ENCODE data around the gene TMEM182. TPM values are rescaled to one million over a fixed set of nuclear protein-coding genes. Genes with fewer than 3 reads are reported as not detected.

Gene TMEM182
- total RNA-seq (2014; rRNA removed; shearing (Covaris generic)), result 6.7 and 7.5 TPM in 2 replicates

- no peak within 1 kb of the TSS for H3K27ac ChIP-seq
- no peaks in the 10 kb centered on the region for H3K4me1 ChIP-seq
- H3K9me3 ChIP-seq (replicated peaks), result no peaks in the 10 kb centered on the region
- no peak within 1 kb of the TSS for H3K4me3 ChIP-seq
- DNase-seq, result no peak
- H3K27me3 ChIP-seq, result no peaks in the 10 kb centered on the region
- peaks cover 2% of the 10 kb centered on the region for H3K36me3 ChIP-seq
Observed at GRCh38 chr2:102761763-102762162, at the start of gene TMEM182. TSS of gene TMEM182 (plus strand) at chr2:102762031. CDS start at chr2:102762218, 187 bp downstream.

GRCh38 chr2:102717308-102718018, 44.4 kb upstream of the TMEM182 start:
- H3K36me3 ChIP-seq, result peaks cover 25% of the 10 kb centered on the region
- H3K4me3 ChIP-seq, result no peak overlapping the region
- no peaks in the 10 kb centered on the region for H3K9me3 ChIP-seq (replicated peaks)
- H3K4me1 ChIP-seq, result no peaks in the 10 kb centered on the region
- no peak for DNase-seq
- H3K27me3 ChIP-seq, result no peaks in the 10 kb centered on the region
- no peak overlapping the region for H3K27ac ChIP-seq

- H3K27ac ChIP-seq, result no peak overlapping the region
- no peaks in the 10 kb centered on the region for H3K4me1 ChIP-seq
- no peak for DNase-seq
- H3K36me3 ChIP-seq, result peaks cover 30% of the 10 kb centered on the region
- H3K4me3 ChIP-seq, result no peak overlapping the region
- no peaks in the 10 kb centered on the region for H3K9me3 ChIP-seq (replicated peaks)
- H3K27me3 ChIP-seq, result no peaks in the 10 kb centered on the region
Observed at GRCh38 chr2:102718387-102719316, 43.2 kb upstream of the TMEM182 start.

GRCh38 chr2:102724016-102724490, 37.8 kb upstream of the TMEM182 start:
- peaks cover 21% of the 10 kb centered on the region for H3K36me3 ChIP-seq
- no peak overlapping the region for H3K4me3 ChIP-seq
- H3K27me3 ChIP-seq, result no peaks in the 10 kb centered on the region
- H3K27ac ChIP-seq, result no peak overlapping the region
- H3K9me3 ChIP-seq (replicated peaks), result no peaks in the 10 kb centered on the region
- DNase-seq, result peak in 1 of 2 experiments; percentile 16
- H3K4me1 ChIP-seq, result no peaks in the 10 kb centered on the region

GRCh38 chr2:102724553-102724952, 37.3 kb upstream of the TMEM182 start:
- H3K4me1 ChIP-seq, result no peaks in the 10 kb centered on the region
- H3K36me3 ChIP-seq, result peaks cover 19% of the 10 kb centered on the region

GRCh38 chr2:102726128-102727087, 35.4 kb upstream of the TMEM182 start:
- no peaks in the 10 kb centered on the region for H3K4me1 ChIP-seq
- no peak overlapping the region for H3K27ac ChIP-seq
- H3K27me3 ChIP-seq, result no peaks in the 10 kb centered on the region
- peak in 1 of 2 experiments; percentile 25 for DNase-seq
- H3K4me3 ChIP-seq, result no peak overlapping the region
- H3K36me3 ChIP-seq, result peaks cover 9% of the 10 kb centered on the region
- no peaks in the 10 kb centered on the region for H3K9me3 ChIP-seq (replicated peaks)

More at GRCh38 chr2:102724553-102724952, 37.3 kb upstream of the TMEM182 start:
- no peak for DNase-seq
- Histone ChIP-seq H3K4me3 (no peak overlapping the region), H3K27me3 (no peaks in the 10 kb centered on the region), H3K27ac (no peak overlapping the region), H3K9me3 (replicated peaks) (no peaks in the 10 kb centered on the region)

- Histone ChIP-seq H3K36me3 (peaks cover 10% of the 10 kb centered on the region), H3K27ac (no peak overlapping the region), H3K27me3 (no peaks in the 10 kb centered on the region), H3K4me1 (no peaks in the 10 kb centered on the region; the same call in 1 of the 2 replicates), H3K9me3 (replicated peaks) (no peaks in the 10 kb centered on the region), H3K4me3 (peak overlapping the region; percentile 76)
- peak in 1 of 2 experiments; percentile 10 for DNase-seq
Observed at GRCh38 chr2:102735416-102736109, 26.3 kb upstream of the TMEM182 start.

GRCh38 chr2:102736110-102736409, 25.8 kb upstream of the TMEM182 start:
- peak in 1 of 2 experiments; percentile 5 for DNase-seq
- H3K27ac ChIP-seq, result no peak overlapping the region
- no peaks in the 10 kb centered on the region for H3K9me3 ChIP-seq (replicated peaks)
- no peaks in the 10 kb centered on the region; the same call in 1 of the 2 replicates for H3K4me1 ChIP-seq
- peak overlapping the region; percentile 76 for H3K4me3 ChIP-seq
- no peaks in the 10 kb centered on the region for H3K27me3 ChIP-seq
- peaks cover 8% of the 10 kb centered on the region for H3K36me3 ChIP-seq

GRCh38 chr2:102736410-102737409, 25.1 kb upstream of the TMEM182 start:
- H3K4me1 ChIP-seq, result no peaks in the 10 kb centered on the region; the same call in 1 of the 2 replicates
- H3K27ac ChIP-seq, result peak overlapping the region; percentile 42
- no peaks in the 10 kb centered on the region for H3K27me3 ChIP-seq
- peak overlapping the region; percentile 76 for H3K4me3 ChIP-seq
- peak; percentile 79 to 81 for DNase-seq
- H3K9me3 ChIP-seq (replicated peaks), result no peaks in the 10 kb centered on the region
- H3K36me3 ChIP-seq, result peaks cover 4% of the 10 kb centered on the region

GRCh38 chr2:102737431-102737830, 24.4 kb upstream of the TMEM182 start:
- H3K27me3 ChIP-seq, result no peaks in the 10 kb centered on the region
- no peaks in the 10 kb centered on the region for H3K9me3 ChIP-seq (replicated peaks)
- peak overlapping the region; percentile 76 for H3K4me3 ChIP-seq
- no peaks in the 10 kb centered on the region for H3K36me3 ChIP-seq
- no peaks in the 10 kb centered on the region; the same call in 1 of the 2 replicates for H3K4me1 ChIP-seq
- H3K27ac ChIP-seq, result no peak overlapping the region
- no peak for DNase-seq

GRCh38 chr2:102743259-102743658, 18.6 kb upstream of the TMEM182 start:
- Histone ChIP-seq H3K4me1 (no peaks in the 10 kb centered on the region), H3K4me3 (no peak overlapping the region), H3K36me3 (no peaks in the 10 kb centered on the region), H3K27ac (no peak overlapping the region), H3K9me3 (replicated peaks) (no peaks in the 10 kb centered on the region), H3K27me3 (no peaks in the 10 kb centered on the region)
- no peak for DNase-seq

GRCh38 chr2:102748107-102748506, 13.7 kb upstream of the TMEM182 start:
- Histone ChIP-seq H3K4me1 (no peaks in the 10 kb centered on the region), H3K27me3 (no peaks in the 10 kb centered on the region), H3K27ac (no peak overlapping the region), H3K4me3 (no peak overlapping the region), H3K36me3 (no peaks in the 10 kb centered on the region), H3K9me3 (replicated peaks) (no peaks in the 10 kb centered on the region)
- DNase-seq, result no peak

GRCh38 chr2:102749938-102750337, 11.9 kb upstream of the TMEM182 start:
- Histone ChIP-seq H3K27ac (no peak overlapping the region), H3K36me3 (no peaks in the 10 kb centered on the region), H3K4me1 (no peaks in the 10 kb centered on the region), H3K27me3 (no peaks in the 10 kb centered on the region), H3K4me3 (no peak overlapping the region), H3K9me3 (replicated peaks) (no peaks in the 10 kb centered on the region)
- DNase-seq, result no peak
